AG10803 (cell line): ENCODE data around the gene RASAL2.
A peak's percentile ranks its signal among the peaks of the same experiment; 100 is the strongest.
"Not testable (repeated sequence)": the region's sequence is repeated elsewhere in the genome, so short reads cannot be mapped to it uniquely, and the experiment has no call there.

Experiments used
- DNase-seq: peaks from one replicate; pipeline ENCODE4 v3.0.0; 2010; ENCODE audit warnings: low read depth
- H3K4me3 ChIP-seq: 2 replicates; pipeline ENCODE4 v1.5.1; 2011; ENCODE audit warnings: mild to moderate bottlenecking, low read length, control low read depth
- TF ChIP-seq, protein P1 (sequence below): conservative IDR thresholded peaks from 2 replicates; pipeline ENCODE4 v1.5.1; 2011; ENCODE audit warnings: mild to moderate bottlenecking, low read length, control low read depth, inconsistent platforms

Gene RASAL2

DNA sequence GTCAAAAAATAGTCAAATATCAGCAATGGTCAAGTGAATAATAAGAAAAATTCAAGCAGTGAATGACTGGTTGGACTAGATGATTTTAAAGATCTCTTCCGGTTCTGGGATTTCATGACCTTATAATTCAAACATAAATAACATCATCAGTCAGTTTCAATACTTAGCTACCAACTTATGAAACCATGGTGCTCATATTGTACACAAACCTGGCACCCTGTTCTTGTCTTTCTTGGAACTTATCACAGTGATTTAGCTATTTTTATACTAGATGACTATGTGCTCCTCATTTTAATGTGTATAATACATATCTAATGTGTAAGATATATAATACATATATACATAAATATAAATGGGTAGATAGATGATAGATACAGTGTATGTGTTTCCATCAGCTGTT lies 245.9 kb downstream of the RASAL2 start:
- no peak overlapping the region for H3K4me3 ChIP-seq

DNA sequence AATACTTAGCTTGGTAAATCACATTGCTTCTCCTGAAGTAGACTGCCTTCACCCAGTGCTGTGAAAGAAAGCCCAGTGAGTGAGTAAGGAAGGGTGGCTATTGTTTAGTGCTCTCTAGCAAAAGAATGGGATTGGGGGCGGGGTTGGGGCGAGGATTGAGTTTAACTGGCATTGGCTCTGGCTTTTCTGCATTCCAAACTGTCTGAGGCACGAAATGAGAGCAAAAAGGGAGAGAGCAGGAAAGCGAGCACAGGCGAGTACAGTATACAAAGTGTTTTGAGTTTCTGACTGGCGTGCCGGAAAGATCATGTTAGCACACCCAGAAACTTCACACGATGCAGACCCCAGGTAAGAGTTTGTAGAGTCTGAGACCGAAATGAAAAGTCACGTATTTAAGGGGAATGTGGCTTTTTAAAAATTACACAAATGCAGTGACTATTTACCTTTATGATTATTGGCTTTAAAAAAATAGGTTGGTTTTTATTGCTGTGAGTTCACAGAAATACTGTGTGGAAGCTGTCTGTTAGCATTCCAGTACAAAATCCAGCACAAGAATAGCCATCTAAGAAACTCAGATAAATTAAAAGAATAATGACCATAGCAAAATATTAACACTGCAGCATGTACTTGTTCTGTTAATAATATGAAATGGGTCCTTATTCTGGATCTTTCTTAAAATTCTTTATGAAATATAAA lies 247.5 kb downstream of the RASAL2 start:
- peak overlapping the region; percentile 53 for H3K4me3 ChIP-seq
- TF ChIP-seq, protein P1, sequence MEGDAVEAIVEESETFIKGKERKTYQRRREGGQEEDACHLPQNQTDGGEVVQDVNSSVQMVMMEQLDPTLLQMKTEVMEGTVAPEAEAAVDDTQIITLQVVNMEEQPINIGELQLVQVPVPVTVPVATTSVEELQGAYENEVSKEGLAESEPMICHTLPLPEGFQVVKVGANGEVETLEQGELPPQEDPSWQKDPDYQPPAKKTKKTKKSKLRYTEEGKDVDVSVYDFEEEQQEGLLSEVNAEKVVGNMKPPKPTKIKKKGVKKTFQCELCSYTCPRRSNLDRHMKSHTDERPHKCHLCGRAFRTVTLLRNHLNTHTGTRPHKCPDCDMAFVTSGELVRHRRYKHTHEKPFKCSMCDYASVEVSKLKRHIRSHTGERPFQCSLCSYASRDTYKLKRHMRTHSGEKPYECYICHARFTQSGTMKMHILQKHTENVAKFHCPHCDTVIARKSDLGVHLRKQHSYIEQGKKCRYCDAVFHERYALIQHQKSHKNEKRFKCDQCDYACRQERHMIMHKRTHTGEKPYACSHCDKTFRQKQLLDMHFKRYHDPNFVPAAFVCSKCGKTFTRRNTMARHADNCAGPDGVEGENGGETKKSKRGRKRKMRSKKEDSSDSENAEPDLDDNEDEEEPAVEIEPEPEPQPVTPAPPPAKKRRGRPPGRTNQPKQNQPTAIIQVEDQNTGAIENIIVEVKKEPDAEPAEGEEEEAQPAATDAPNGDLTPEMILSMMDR = no peak
- peak; percentile 90 for DNase-seq

More for the DNA sequence above, 245.9 kb downstream of the RASAL2 start:
- DNase-seq = no peak
- TF ChIP-seq, protein P1 = no peak

DNA sequence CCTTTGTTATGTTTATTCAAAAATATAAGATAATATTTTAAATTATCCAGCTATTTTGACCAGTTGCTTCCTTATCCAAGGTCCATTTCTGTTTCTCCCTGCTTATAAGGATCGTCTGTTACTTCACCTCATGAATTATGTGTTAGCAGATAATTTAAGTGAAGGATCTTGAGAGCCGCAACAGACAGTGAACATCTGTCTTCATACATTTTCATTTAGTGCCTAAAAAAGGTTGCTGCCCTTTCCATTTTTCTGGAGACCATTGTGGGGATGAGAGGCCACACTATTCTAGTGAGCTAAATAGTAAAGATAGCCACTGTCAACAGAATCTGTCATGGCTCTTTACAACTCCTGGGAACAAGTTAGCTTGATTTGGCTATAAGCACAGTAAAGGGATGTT lies 248.8 kb downstream of the RASAL2 start:
- no peak overlapping the region for H3K4me3 ChIP-seq
- TF ChIP-seq, protein P1 = no peak

DNA sequence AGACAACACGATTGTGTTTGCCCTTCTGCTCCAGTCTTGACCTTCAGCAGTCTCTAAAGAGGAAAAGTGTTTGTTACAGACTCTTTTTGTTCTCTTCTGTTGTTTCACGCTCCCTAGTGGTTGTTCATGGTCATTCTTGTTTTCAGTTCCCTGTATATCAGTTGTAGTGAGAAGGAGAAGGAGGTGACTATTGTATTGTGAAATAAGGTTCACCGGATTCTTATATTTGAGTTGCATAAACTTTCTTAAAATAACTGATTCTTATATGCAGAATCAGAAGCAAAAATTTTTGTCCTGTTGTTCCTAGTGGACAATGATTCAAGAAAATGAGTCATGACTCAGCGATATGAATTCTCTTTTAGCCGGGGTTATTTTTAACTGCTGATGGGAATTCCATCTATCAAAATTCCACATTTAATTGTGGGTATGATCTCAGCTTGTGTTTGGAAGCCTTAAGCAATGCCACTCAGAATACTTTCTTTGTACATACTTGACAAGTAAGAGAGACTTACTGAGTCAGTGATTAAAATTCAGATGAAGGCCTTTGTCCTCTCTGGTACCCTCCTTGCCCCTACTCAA lies 250.7 kb downstream of the RASAL2 start:
- peak overlapping the region; percentile 21 for H3K4me3 ChIP-seq
- TF ChIP-seq, protein P1 = peak; percentile 81
- DNase-seq = peak; percentile 94

More for the DNA sequence above, 248.8 kb downstream of the RASAL2 start:
- DNase-seq = no peak

DNA sequence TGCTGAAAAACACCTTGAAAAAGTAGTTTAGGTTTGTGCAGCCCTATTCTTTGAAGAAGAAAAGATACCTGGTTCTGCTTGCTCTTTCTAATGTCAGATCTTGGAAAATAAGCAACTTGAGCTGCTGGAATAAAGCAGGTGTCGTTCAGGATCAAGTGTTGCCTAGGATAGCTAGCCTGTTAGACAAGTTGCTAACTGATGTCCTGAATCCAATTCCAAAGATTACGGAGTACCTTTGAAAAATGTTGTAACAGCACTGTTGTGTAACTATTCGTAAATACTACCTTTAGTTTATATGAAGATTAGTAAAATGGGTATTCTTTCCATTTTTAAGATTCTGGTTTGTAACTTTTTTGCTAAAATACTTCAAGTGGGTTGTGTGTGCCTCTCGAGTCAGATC lies 251.3 kb downstream of the RASAL2 start:
- no peak overlapping the region for H3K4me3 ChIP-seq
- DNase-seq = no peak
- TF ChIP-seq, protein P1 = no peak

DNA sequence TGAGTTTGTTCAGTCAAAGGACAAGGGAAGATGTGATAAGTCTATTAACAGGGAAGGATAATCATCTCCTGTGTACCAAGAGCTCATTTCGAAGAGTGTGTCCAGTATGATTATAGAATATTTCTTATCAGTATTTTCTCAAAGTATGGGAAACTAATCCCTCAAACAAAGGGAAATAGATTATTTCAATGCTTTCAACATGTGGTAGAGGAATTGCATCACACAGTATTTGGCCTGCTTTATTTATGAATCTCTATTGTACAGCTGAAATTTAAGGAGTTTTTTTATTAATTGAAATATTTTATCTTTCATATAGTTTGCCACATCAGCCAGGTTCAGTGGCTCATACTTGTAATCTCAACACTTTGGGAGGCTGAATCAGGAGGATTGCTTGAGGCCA lies 251.9 kb downstream of the RASAL2 start:
- H3K4me3 ChIP-seq = no peak overlapping the region
- TF ChIP-seq, protein P1 = no peak
- DNase-seq = peak; percentile 35

DNA sequence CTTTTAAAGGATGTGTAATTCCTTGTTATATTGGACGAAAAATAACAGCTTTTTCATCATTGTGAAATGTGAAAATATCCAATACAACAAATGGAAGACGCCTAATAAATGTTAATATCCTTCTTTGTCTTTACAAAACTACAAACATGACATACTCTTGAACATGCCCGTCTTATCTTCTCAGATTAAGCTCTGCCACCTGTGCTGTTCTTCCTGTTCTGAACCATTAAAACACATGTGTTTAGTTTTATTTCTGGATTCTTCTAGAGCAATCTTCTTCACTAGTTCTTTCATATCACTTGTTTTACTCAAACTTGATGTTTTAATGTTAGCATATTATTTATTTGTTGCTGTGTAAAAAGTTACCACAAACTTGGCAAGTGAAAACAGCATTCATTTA lies 255.9 kb downstream of the RASAL2 start:
- TF ChIP-seq, protein P1 = no peak
- no peak for DNase-seq

DNA sequence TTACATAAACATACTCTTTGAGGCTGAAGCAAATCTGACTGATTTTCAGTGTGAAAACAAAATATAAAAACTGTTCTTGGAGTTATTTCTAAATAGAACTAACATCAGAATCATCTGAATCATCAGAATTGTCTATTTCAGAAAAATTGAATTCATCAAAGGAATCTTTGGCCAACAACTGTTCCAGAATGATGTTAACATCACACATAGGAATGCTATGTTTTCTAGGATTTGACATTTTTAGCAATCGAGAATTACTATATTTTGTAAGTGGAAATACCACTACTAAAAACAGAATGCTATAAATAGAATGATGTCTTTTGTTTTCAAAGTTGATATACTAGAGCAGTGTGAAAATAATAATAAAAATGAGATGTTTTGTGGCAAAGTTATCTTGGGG lies 258.0 kb downstream of the RASAL2 start:
- peak; percentile 49 for DNase-seq
- not testable (repeated sequence) for H3K4me3 ChIP-seq

More for the DNA sequence above, 255.9 kb downstream of the RASAL2 start:
- H3K4me3 ChIP-seq = no peak overlapping the region
